GM23338 (cell line): Measurements from ENCODE around the gene JAM3. TPM values are rescaled to one million over a fixed set of nuclear protein-coding genes. Genes with fewer than 3 reads are reported as not detected.

Source experiments
- ATAC-seq: fragments of 200-7000 bp; cut with Tn5 transposase; 3 replicates; pipeline ENCODE4 v1.9.1; 2020
- DNase-seq: peaks from one replicate; pipeline ENCODE4 v3.0.0-alpha.2; 2015; ENCODE audit warnings: low spot score
- H2AFZ ChIP-seq: fragments of 200-600 bp; sonication (generic); 2 replicates; pipeline ENCODE4 v1.8.0; 2016; ENCODE audit warnings: antibody characterized with exemption, mild to moderate bottlenecking, moderate library complexity
- H3F3A ChIP-seq: fragments of 200-600 bp; sonication (generic); replicated peaks from 2 replicates; pipeline ENCODE4 v1.8.0; 2017; ENCODE audit warnings: antibody characterized with exemption, mixed run types, low read depth
- H3K27ac ChIP-seq: fragments of 200-600 bp; sonication (generic); 2 replicates; pipeline ENCODE4 v1.6.1; 2016; ENCODE audit warnings: low read depth
- H3K27me3 ChIP-seq: fragments of 200-600 bp; sonication (generic); 2 replicates; pipeline ENCODE4 v1.8.0; 2016; ENCODE audit warnings: mild to moderate bottlenecking, mixed run types, moderate library complexity; ENCODE audit not compliant: insufficient read depth
- H3K36me3 ChIP-seq: fragments of 200-600 bp; sonication (generic); 2 replicates; pipeline ENCODE4 v1.8.0; 2016; ENCODE audit warnings: mild to moderate bottlenecking; ENCODE audit not compliant: insufficient read depth
- H3K4me1 ChIP-seq: fragments of 200-600 bp; sonication (generic); 2 replicates; pipeline ENCODE4 v1.8.0; 2016; ENCODE audit warnings: mild to moderate bottlenecking, moderate library complexity; ENCODE audit not compliant: insufficient read depth
- H3K4me2 ChIP-seq: fragments of 200-600 bp; sonication (generic); 2 replicates; pipeline ENCODE4 v1.7.1; 2017; ENCODE audit warnings: mixed run types
- H3K4me3 ChIP-seq: fragments of 200-600 bp; sonication (generic); 2 replicates; pipeline ENCODE4 v1.6.1; 2016; ENCODE audit warnings: mixed run types
- H3K79me2 ChIP-seq: fragments of 200-600 bp; sonication (generic); replicated peaks from 2 replicates; pipeline ENCODE4 v1.8.0; 2017; ENCODE audit warnings: mild to moderate bottlenecking; ENCODE audit not compliant: insufficient read depth
- H3K9me2 ChIP-seq: fragments of 200-600 bp; sonication (generic); 2 replicates; pipeline ENCODE4 v1.8.0; 2017; ENCODE audit not compliant: insufficient read depth
- H4K20me1 ChIP-seq: fragments of 200-600 bp; sonication (generic); replicated peaks from 2 replicates; pipeline ENCODE4 v1.8.0; 2017; ENCODE audit warnings: mild to moderate bottlenecking; ENCODE audit not compliant: insufficient read depth
- H3K27ac Mint-ChIP-seq: 2 replicates; pipeline ENCODE4 v1.8.0; 2020; ENCODE audit warnings: inconsistent platforms, mild to moderate bottlenecking, moderate library complexity, mixed read lengths
- H3K27me3 Mint-ChIP-seq: 3 replicates; pipeline ENCODE4 v1.8.0; 2022; ENCODE audit warnings: low read depth, mild to moderate bottlenecking, moderate library complexity, mixed read lengths, inconsistent platforms; ENCODE audit not compliant: insufficient read depth, poor library complexity
- H3K36me3 Mint-ChIP-seq: 3 replicates; pipeline ENCODE4 v1.8.0; 2021; ENCODE audit warnings: low read depth, mild to moderate bottlenecking, inconsistent platforms, moderate library complexity, mixed read lengths
- H3K4me1 Mint-ChIP-seq: 3 replicates; pipeline ENCODE4 v1.8.0; 2020; ENCODE audit warnings: mild to moderate bottlenecking, inconsistent platforms, mixed read lengths
- H3K4me3 Mint-ChIP-seq: 3 replicates; pipeline ENCODE4 v1.8.0; 2021; ENCODE audit warnings: moderate library complexity, mild to moderate bottlenecking, inconsistent platforms, mixed read lengths
- H3K9me3 Mint-ChIP-seq: 3 replicates; pipeline ENCODE4 v1.8.0; 2020; ENCODE audit warnings: moderate library complexity, mild to moderate bottlenecking, inconsistent platforms, mixed read lengths
- EZH2 ChIP-seq: fragments of 200-600 bp; sonication (generic); IDR thresholded peaks from one replicate; pipeline ENCODE4 v1.8.0; 2017; ENCODE audit warnings: antibody characterized with exemption, mild to moderate bottlenecking, low read depth; ENCODE audit not compliant: unreplicated experiment
- EZH2phosphoT487 ChIP-seq: fragments of 200-600 bp; sonication (generic); IDR thresholded peaks from one replicate; pipeline ENCODE4 v1.8.1; 2018; ENCODE audit warnings: antibody characterized with exemption; ENCODE audit not compliant: unreplicated experiment
- JUNB ChIP-seq: IDR thresholded peaks from one replicate; pipeline ENCODE4 v1.6.1; 2016; ENCODE audit warnings: antibody characterized with exemption; ENCODE audit not compliant: unreplicated experiment
- NANOG ChIP-seq: IDR thresholded peaks from 2 replicates; pipeline ENCODE4 v1.6.1; 2016; ENCODE audit warnings: antibody characterized with exemption, borderline replicate concordance
- STAT1 ChIP-seq: IDR thresholded peaks from one replicate; pipeline ENCODE4 v1.6.1; 2016; ENCODE audit warnings: antibody characterized with exemption; ENCODE audit not compliant: unreplicated experiment
- ZNF462 ChIP-seq: fragments of 250-450 bp; sonication (Bioruptor Pico); IDR thresholded peaks from 2 replicates; pipeline ENCODE4 v1.5.0; 2020; ENCODE audit warnings: mild to moderate bottlenecking, moderate library complexity
- polyA plus RNA-seq: library from polyadenylated mRNA; unstranded; fragments of >200 nt; fragmentation: Nextera tagmentation; extraction: Ambion mirVana; gene quantifications from 2 replicates; pipeline ENCODE4 v1.2.1, GENCODE V29; 2016
- total RNA-seq: library from RNA; depleted of rRNA; stranded (reverse); fragments of >200 nt; shearing (Covaris generic); gene quantifications from 2 replicates; pipeline ENCODE4 v1.2.3, GENCODE V29; 2014

The JAM3 gene
- total and polyA plus RNA-seq, 2 experiments from 2014 or later = 14.1 to 41.5 TPM

DNA sequence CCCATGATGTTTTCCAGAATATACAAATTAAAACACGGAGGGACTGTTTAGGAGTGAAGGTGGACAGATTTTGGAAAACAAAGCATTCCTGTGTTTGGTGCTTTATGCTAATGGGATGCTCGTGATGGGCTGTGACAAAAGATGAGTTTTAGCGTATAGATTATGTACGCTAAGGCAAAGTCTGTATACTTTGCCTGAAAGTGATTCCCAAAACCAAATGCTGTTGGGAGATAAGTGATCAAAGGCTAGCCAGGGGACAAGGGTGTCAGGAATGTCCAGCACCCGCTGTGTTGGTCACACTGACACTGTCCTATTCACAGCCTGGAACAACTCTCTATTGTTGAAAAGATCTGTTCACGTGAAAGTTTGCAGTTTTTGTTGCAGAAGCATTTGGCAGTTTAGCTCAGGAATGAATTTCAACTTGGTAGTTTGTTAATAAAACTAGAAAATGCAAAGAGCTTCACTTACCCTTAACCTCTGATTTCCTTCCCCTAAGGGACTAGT, 1.5 kb downstream of the JAM3 start:
- DNase-seq (no peak), ATAC-seq (no peak)
- no peaks in the 10 kb centered on the region for H3K36me3 ChIP-seq
- peak overlapping the region; percentile 74 for H3K4me3 Mint-ChIP-seq
- no peak overlapping the region for H3K27ac Mint-ChIP-seq
- no peaks in the 10 kb centered on the region for H3K36me3 Mint-ChIP-seq
- H3K4me3 ChIP-seq = peak overlapping the region; percentile 87
- no peak for TF ChIP-seq EZH2
- peaks cover 14% of the 10 kb centered on the region for H3K27me3 Mint-ChIP-seq
- H4K20me1 ChIP-seq = peaks cover 7% of the 10 kb centered on the region; the same call in 1 of the 2 replicates
- H3K9me3 Mint-ChIP-seq = no peaks in the 10 kb centered on the region; the same call in 2 of the 3 replicates
- H3K27me3 ChIP-seq = peaks cover 13% of the 10 kb centered on the region; the same call in 1 of the 2 replicates
- H3K4me2 ChIP-seq = peak overlapping the region; percentile 79
- peaks cover 18% of the 10 kb centered on the region; the same call in 1 of the 2 replicates for H3K4me1 ChIP-seq
- peaks cover 52% of the 10 kb centered on the region for H3K79me2 ChIP-seq
- no peak overlapping the region for H3K27ac ChIP-seq
- H3F3A ChIP-seq = no peaks in the 10 kb centered on the region
- peaks cover 37% of the 10 kb centered on the region for H3K4me1 Mint-ChIP-seq
- no peak overlapping the region for H2AFZ ChIP-seq
- no peaks in the 10 kb centered on the region for H3K9me2 ChIP-seq

DNA sequence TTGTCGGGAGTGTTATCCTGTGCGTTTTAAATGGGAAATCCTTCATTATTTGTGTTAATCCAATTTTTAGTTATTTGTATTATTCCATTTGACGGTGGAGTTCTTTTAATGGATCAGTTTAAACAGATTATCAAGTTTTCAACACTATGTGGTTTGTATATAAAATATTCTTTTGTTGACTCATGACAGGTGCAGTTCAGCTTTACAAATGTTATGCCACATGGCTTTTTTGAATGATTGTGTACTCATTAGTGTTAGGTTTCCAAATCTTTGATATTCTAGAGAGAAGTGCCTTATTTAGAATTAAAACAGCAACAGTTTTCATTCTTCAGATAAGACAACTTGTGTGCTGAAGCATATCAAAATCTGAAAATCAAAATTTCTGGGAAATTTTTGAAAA, 2.4 kb downstream of the JAM3 start:
- H3K4me3 Mint-ChIP-seq = no peak overlapping the region
- Histone ChIP-seq H2AFZ (no peak overlapping the region), H3K27me3 (peaks cover 13% of the 10 kb centered on the region; the same call in 1 of the 2 replicates), H3K27ac (no peak overlapping the region), H3K36me3 (no peaks in the 10 kb centered on the region), H3K79me2 (peaks cover 61% of the 10 kb centered on the region), H3K9me2 (no peaks in the 10 kb centered on the region), H3K4me2 (no peak overlapping the region), H3F3A (no peaks in the 10 kb centered on the region), H3K4me3 (no peak overlapping the region), H3K4me1 (peaks cover 15% of the 10 kb centered on the region; the same call in 1 of the 2 replicates), H4K20me1 (peaks cover 7% of the 10 kb centered on the region; the same call in 1 of the 2 replicates)
- ATAC-seq = no peak
- peaks cover 14% of the 10 kb centered on the region for H3K27me3 Mint-ChIP-seq
- no peaks in the 10 kb centered on the region for H3K36me3 Mint-ChIP-seq
- H3K4me1 Mint-ChIP-seq = peaks cover 33% of the 10 kb centered on the region
- no peak for DNase-seq
- no peak overlapping the region for H3K27ac Mint-ChIP-seq
- H3K9me3 Mint-ChIP-seq = no peaks in the 10 kb centered on the region; the same call in 2 of the 3 replicates
- TF ChIP-seq JUNB (no peak), NANOG (no peak), ZNF462 (CRISPR knock-in tag) (no peak), EZH2phosphoT487 (no peak), STAT1 (no peak)
